ENCODE data around the gene NMUR2.

- no peak for TF ChIP-seq POLR2A (IDR thresholded peaks at IDR 0.05)
- TF ChIP-seq, protein P1, sequence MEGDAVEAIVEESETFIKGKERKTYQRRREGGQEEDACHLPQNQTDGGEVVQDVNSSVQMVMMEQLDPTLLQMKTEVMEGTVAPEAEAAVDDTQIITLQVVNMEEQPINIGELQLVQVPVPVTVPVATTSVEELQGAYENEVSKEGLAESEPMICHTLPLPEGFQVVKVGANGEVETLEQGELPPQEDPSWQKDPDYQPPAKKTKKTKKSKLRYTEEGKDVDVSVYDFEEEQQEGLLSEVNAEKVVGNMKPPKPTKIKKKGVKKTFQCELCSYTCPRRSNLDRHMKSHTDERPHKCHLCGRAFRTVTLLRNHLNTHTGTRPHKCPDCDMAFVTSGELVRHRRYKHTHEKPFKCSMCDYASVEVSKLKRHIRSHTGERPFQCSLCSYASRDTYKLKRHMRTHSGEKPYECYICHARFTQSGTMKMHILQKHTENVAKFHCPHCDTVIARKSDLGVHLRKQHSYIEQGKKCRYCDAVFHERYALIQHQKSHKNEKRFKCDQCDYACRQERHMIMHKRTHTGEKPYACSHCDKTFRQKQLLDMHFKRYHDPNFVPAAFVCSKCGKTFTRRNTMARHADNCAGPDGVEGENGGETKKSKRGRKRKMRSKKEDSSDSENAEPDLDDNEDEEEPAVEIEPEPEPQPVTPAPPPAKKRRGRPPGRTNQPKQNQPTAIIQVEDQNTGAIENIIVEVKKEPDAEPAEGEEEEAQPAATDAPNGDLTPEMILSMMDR (IDR thresholded peaks at IDR 0.05 in 4 of 5, conservative IDR thresholded peaks at IDR 0.05 in 1 of 5), result no peak
Observed at GRCh38 chr5:152443935-152444334, 38.9 kb upstream of the NMUR2 start.

All from gastrocnemius medialis (tissue), 4 donors.